NCI-H69 (cell line): ENCODE data around the gene HELLS.
"Not testable (repeated sequence)": the region's sequence is repeated elsewhere in the genome, so short reads cannot be mapped to it uniquely, and the experiment has no call there.

ENCODE experiments used
- DNase-seq: peaks from one replicate; lab custom pipeline; 2025; lab: John Stamatoyannopoulos, UW

The HELLS gene

DNA sequence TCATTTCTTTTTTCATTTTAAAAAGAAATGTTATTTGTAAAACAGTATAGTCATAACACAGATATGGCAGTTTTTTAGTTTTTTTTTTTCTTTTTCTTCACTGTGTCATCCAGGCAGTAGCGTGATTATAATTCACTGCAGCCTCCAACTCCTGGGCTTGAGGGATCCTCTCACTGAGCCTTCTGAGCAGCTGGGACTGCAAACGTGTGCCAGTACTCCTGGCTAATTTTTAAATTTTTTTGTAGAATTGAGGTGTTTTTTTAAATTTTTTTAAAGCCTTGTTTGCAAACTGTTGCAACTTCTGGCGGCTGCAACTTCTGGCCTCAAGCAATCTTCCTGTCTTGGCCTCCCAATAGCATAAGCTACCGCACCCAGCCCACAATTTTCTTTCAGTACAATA, 63.0 kb downstream of the HELLS start:
- no peak for DNase-seq

DNA sequence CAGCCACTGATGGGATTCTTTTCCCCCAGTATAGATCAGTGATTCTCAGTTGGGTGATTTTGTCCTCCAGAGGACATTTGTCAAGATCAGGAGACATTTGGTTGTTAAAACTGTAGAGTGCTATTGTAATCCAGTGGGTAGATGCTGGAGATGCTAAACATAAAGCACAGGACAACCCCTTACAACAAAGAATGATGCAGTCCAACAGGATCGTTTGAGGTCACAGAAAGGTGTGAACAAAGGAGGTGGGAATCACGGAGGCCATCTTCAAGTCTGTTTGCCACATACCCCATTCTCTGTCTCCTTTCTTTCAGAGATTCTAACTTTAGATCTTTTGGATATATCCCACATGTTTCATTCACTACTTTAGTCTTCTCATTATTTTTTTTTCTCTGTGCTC, 69.0 kb downstream of the HELLS start:
- no peak for DNase-seq

- no peak for DNase-seq
Observed at GRCh38 chr10:94617389-94617944, 71.9 kb downstream of the HELLS start.

- DNase-seq, result no peak
Observed at GRCh38 chr10:94622666-94623205, 77.1 kb downstream of the HELLS start.

GRCh38 chr10:94623572-94623971, 78.0 kb downstream of the HELLS start:
- DNase-seq, result no peak

GRCh38 chr10:94626476-94626875, 80.9 kb downstream of the HELLS start:
- no peak for DNase-seq

- no peak for DNase-seq
Observed at GRCh38 chr10:94627511-94627910, 81.9 kb downstream of the HELLS start.

DNA sequence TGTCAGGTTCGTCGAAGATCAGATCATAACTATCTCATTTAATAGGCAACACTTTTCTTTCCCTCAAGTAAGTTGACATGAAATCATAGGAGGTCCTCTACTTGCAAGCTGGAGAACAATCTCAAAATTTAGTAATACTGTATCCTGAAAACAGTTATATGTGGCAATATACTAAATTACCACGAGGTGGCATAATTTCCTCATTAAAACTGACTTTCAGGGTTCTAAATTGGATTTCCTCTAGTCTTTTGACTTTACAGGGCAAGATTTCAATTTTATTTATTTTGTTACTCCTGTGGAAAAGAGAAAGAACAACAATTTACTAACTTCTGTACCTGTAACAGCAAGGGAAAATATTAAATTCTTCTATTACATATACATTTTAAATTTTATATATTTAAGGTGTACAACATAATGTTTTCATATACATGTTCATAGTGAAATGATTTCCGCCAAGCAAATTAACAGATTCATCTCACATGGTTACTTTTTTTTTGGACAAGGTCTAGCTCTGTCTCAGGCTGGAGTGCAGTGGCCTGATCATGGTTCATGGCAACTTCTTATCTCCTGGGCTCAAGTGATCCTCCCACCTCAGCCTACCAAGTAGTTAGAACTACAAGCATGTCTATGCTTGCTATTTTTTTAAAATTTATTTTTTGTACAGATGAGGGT, 84.6 kb downstream of the HELLS start:
- peak; percentile 35 for DNase-seq

DNA sequence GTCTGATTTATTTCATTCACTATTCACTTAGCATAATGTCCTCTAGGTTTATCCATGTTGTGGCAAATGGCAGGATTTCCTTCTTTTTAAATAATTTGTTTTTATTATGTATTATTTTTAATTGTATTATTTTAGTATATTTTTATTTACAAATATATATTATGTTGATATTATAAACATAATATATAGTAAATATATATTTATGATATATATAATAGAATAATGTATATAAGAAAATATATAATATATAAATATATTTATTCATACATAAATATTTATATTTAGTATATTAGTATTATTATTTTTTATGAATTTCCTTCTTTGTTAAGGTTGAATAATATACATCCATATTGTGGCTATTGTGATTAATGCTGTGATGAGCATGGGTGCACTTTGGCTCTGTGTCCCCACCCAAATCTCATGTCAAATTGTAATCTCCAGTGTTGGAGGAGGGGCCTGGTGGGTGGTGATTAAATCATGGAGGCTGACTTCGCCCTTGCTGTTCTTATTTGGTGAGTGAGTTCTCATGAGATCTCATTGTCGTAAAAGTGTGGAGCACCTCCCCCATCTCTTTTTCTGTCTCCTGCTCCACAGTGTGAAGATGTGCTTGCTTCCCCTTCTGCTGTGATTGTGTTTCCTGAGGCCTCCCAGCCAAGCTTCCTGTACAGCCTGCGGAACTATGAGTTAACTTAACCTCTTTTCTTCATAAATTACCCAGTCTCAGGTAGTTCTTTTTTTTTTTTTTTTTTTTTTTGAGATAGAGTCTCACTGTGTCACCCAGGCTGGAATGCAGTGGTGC, 85.7 kb downstream of the HELLS start:
- DNase-seq, result no peak

DNA sequence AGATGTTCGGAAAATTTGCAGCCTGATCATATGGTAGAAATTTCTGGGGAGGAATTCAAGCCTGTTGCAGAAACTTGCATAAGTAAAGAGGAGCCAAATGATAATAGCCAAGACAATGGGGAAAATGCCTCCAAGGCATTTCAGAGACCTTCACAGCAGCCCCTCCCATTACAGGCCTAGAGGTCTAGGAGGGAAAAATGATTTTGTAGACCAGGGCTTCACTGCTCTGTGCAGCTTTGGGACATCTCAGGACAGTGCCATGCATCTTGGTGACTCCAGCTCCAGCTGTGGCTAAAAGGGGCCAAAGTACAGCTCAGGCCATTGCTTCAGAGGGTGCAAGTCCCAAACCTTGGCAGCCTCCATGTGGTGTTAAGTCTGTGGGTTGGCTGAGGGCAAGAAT, 87.4 kb downstream of the HELLS start:
- DNase-seq, result no peak

GRCh38 chr10:94638097-94638496, 92.5 kb downstream of the HELLS start:
- DNase-seq, result not testable (repeated sequence)

DNA sequence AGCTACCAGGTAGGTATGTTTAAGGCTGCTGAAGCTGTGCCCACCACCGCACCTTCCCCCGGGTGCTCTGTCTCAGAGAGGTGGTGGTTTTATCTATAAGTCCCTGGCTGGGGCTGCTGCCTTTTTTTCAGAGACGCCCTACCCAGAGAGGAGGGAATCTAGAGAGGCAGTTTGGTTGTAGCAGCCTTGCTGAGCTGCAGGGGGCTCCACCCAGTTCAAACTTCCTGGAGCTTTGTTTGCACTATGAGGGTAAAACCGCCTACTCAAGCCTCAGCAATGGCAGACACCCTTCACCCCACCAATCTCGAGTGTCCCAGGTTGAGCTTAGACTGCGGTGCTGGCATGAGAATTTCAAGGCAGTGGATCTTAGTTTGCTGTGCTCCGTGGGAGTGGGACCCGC, 94.3 kb downstream of the HELLS start:
- DNase-seq, result no peak

GRCh38 chr10:94640562-94640961, 95.0 kb downstream of the HELLS start:
- DNase-seq, result no peak

DNA sequence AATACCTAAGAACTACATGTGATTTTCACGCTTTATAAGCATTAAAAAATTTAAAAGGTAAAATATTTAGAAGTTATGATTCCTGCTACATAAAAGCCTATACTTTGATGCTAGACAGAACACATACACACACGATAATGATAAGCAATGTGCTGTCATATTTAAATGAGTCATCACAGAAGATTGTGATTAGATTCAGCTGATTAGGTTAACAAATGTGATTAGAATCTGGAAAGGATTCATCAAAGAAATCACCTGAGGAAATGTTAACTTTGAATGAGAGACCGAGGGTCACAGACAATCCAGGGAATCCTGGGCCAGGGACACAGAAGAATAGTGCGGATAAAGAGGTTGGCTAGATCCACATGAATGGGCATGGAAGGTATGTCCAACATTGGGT, 95.9 kb downstream of the HELLS start:
- DNase-seq, result no peak

GRCh38 chr10:94644352-94644751, 98.8 kb downstream of the HELLS start:
- DNase-seq, result no peak

DNA sequence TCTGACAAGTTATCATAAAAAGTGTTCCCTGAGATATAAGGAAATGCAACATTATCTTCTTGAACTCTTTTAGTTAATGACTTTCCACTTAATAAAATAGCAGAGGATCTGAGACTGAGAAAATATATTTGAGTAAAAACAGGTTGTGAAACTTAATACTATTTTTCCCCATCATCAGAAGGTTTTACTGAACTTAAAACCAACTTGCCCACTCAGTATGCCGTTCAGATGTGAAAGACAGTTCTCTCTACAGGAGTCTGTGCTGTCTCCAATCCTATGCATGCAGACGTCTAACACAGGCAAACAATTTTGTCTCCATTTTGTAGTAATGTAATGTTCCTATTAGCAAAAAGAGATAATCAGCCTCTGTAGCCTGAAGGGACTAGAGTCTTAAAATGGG, 99.7 kb downstream of the HELLS start:
- DNase-seq, result no peak
